NCI-H1092 (cell line): Measurements from ENCODE around the gene TMEM115.
"Not testable (repeated sequence)": the region's sequence is repeated elsewhere in the genome, so short reads cannot be mapped to it uniquely, and the experiment has no call there.

Experiments used
- DNase-seq: peaks from one replicate; lab custom pipeline; 2025; lab: John Stamatoyannopoulos, UW

Gene TMEM115

DNA sequence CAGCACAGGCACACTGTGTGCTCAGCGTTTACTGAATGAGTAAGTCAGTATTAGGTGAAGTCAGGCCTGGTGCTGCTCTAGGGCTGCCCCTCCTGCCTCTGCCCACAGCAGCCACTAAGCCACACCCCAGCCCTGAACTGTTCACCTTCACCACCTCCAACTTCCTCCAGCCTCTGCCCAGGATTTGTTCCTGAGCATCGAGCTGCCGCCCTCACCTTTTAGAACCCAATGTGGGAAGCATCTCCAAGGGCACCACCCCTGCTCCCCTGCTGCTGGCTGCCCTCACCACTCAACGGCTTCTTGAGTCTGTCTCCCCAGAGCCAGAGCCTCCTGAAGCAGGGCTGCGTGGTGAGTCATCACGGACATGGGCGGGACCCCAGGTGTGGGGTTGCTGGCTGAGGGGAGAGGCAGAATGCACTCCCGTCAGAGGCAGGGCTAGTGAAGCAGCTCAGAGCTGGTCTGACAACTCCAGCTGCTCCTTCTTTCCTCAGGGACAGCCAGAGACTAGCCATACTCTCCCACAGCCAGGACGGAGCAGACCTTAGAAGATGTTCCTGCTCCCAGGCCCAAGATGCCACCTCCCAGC lies 42.6 kb downstream of the TMEM115 start:
- DNase-seq, result no peak

DNA sequence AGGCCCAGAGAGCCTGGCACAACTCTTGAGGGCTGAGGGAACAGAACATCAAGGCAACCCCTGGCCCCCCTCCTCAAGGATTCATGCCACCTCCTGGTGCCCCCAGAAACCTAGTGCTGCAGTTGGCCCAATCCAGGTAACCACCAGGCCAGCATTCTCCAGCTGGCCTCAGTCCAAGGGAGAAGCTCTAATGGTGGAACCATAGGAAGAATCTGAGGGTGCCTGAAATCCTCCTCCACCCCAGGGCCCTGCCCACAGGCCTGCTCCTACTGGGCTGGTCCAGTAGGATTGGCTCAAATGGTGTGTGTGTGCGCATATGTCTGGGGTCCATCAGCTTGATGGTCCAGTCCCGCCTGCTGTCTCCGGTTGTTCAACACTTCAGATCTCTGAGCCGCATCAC lies 44.5 kb downstream of the TMEM115 start:
- no peak for DNase-seq

DNA sequence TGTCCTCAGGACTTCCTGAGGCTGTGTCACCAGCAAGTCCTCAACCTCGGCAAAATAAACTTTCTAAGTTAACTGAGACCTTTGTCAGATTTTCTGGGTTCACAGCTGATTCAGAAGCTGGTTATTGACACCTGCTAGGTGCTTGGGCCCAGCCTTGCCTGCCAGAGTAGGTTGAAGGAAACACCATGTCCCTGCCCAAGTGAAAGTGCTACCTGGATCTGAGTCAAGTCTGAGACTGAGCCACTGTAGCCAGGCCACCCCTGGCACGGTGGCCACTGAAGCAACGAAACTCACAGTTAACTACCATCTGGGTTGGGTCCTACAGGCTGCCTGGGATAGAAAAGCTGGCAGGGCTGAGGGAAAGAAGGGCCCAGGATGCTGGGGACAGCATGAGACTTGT lies 45.0 kb downstream of the TMEM115 start:
- DNase-seq, result no peak

DNA sequence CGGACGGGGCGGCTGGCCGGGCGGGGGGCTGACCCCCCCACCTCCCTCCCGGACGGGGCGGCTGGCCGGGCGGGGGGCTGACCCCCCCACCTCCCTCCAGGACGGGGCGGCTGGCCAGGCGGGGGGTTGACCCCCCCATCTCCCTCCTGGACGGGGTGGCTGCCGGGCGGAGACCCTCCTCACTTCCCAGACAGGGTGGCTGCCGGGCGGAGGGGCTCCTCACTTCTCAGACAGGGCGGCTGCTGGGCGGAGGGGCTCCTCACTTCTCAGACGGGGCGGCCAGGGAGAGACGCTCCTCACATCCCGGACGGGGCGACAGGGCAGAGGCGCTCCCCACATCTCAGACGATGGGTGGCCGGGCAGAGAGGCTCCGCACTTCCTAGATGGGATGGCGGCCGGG lies 47.3 kb downstream of the TMEM115 start:
- not testable (repeated sequence) for DNase-seq
